Cerebellar nuclear complex (tissue), 1 donor: ENCODE data around the gene KCP.

Experiments used
- DNase-seq, 2 experiments: peaks; one replicate each; lab custom pipeline; 2025; lab: John Stamatoyannopoulos, UW

Gene KCP

GRCh38 chr7:128906766-128907559, 3.5 kb downstream of the KCP start:
- no peak for DNase-seq

GRCh38 chr7:128906001-128906765, 4.3 kb downstream of the KCP start:
- DNase-seq, result no peak

GRCh38 chr7:128904381-128905197, 5.9 kb downstream of the KCP start:
- no peak for DNase-seq

GRCh38 chr7:128903621-128904361, 6.7 kb downstream of the KCP start:
- DNase-seq, result no peak

GRCh38 chr7:128902761-128903585, 7.5 kb downstream of the KCP start:
- DNase-seq, result no peak

GRCh38 chr7:128900237-128900636, 10.3 kb downstream of the KCP start:
- DNase-seq, result no peak

- DNase-seq, result no peak
Observed at GRCh38 chr7:128899392-128899791, 11.1 kb downstream of the KCP start.

GRCh38 chr7:128895320-128895719, 15.2 kb downstream of the KCP start:
- DNase-seq, result no peak

- DNase-seq, result no peak
Observed at GRCh38 chr7:128894101-128894440, 16.4 kb downstream of the KCP start.

- no peak for DNase-seq
Observed at GRCh38 chr7:128893251-128894100, 17.0 kb downstream of the KCP start.

- DNase-seq, result no peak
Observed at GRCh38 chr7:128892521-128893250, 17.8 kb downstream of the KCP start.

GRCh38 chr7:128891942-128892269, 18.6 kb downstream of the KCP start:
- DNase-seq, result no peak

GRCh38 chr7:128891110-128891941, 19.2 kb downstream of the KCP start:
- no peak for DNase-seq

GRCh38 chr7:128890306-128891109, 20.0 kb downstream of the KCP start:
- no peak for DNase-seq

- DNase-seq, result no peak
Observed at GRCh38 chr7:128889121-128889520, 21.4 kb downstream of the KCP start.

- DNase-seq, result no peak
Observed at GRCh38 chr7:128888756-128889095, 21.8 kb downstream of the KCP start.

GRCh38 chr7:128888039-128888755, 22.3 kb downstream of the KCP start:
- DNase-seq, result no peak
